Central memory CD4-positive, alpha-beta T cell (primary cell): Measurements from ENCODE around the gene OBSCN.

Source experiments
- DNase-seq: peaks from one replicate; pipeline ENCODE4 v3.0.0; 2022

OBSCN gene

GRCh38 chr1:228190778-228191177 lies 17.1 kb upstream of the OBSCN start:
- no peak for DNase-seq

- DNase-seq = no peak
Measured at GRCh38 chr1:228194436-228194835, 13.4 kb upstream of the OBSCN start.

GRCh38 chr1:228194921-228195812 lies 12.7 kb upstream of the OBSCN start:
- no peak for DNase-seq

- DNase-seq = no peak
Measured at GRCh38 chr1:228197555-228198147, 10.2 kb upstream of the OBSCN start.

- no peak for DNase-seq
Measured at GRCh38 chr1:228198977-228199590, 8.8 kb upstream of the OBSCN start.

- DNase-seq = no peak
Measured at GRCh38 chr1:228204958-228205357, 2.9 kb upstream of the OBSCN start.

GRCh38 chr1:228205526-228206436 lies 2.1 kb upstream of the OBSCN start:
- no peak for DNase-seq

GRCh38 chr1:228206582-228207351 lies 1.1 kb upstream of the OBSCN start:
- DNase-seq = no peak

- no peak for DNase-seq
Measured at GRCh38 chr1:228207381-228207810, 448 bp upstream of the OBSCN start.

GRCh38 chr1:228208831-228209551 lies 1.1 kb downstream of the OBSCN start:
- no peak for DNase-seq

GRCh38 chr1:228209657-228210056 lies 1.8 kb downstream of the OBSCN start:
- no peak for DNase-seq

- DNase-seq = no peak
Measured at GRCh38 chr1:228210076-228210651, 2.3 kb downstream of the OBSCN start.

- DNase-seq = no peak
Measured at GRCh38 chr1:228210712-228211530, 3.1 kb downstream of the OBSCN start.

GRCh38 chr1:228211531-228212414 lies 3.9 kb downstream of the OBSCN start:
- no peak for DNase-seq

GRCh38 chr1:228212415-228212965 lies 4.6 kb downstream of the OBSCN start:
- no peak for DNase-seq

GRCh38 chr1:228212966-228213844 lies 5.4 kb downstream of the OBSCN start:
- DNase-seq = peak; percentile 78
